ENCODE data around the gene CD80.
A peak's percentile ranks its signal among the peaks of the same experiment; 100 is the strongest.
"Not testable (repeated sequence)": the region's sequence is repeated elsewhere in the genome, so short reads cannot be mapped to it uniquely, and the experiment has no call there.

Gene CD80, protein sequence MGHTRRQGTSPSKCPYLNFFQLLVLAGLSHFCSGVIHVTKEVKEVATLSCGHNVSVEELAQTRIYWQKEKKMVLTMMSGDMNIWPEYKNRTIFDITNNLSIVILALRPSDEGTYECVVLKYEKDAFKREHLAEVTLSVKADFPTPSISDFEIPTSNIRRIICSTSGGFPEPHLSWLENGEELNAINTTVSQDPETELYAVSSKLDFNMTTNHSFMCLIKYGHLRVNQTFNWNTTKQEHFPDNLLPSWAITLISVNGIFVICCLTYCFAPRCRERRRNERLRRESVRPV

DNA sequence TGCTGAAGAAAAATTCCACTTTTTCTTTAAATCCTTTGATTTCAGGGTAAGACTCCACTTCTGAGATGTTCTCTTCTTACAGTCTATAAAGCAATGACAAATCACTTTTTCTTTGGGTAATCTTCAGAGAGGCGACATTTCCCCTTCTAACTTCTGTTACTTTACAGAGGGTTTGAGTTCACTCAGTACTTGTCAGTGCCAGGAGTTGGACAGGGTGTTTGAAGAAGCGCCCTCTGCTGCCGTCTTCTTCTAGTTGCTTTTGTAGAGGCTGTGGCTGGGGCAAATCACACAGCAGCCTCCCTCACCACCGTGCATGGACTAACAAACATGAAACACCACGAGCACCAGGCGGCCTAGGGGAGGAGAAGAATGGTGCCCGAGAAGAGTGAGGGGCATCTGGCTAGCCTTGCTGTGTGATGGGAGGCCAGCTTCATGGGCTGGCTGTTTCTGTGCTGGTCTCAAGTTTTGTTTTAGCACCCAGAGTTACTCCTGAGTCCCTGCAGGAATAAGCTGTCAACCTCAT lies at the start of gene CD80:
CD80 (minus strand) TSS at position 174 of the 523 bp plus-strand sequence. CDS start 1,886 bp downstream, outside the sequence.
- peak; percentile 15 for DNase-seq (ENCODE audit: low read depth)

GRCh38 chr3:119608405-119609000 lies 49.1 kb upstream of the CD80 start:
- DNase-seq (ENCODE audit: low read depth), result no peak

DNA sequence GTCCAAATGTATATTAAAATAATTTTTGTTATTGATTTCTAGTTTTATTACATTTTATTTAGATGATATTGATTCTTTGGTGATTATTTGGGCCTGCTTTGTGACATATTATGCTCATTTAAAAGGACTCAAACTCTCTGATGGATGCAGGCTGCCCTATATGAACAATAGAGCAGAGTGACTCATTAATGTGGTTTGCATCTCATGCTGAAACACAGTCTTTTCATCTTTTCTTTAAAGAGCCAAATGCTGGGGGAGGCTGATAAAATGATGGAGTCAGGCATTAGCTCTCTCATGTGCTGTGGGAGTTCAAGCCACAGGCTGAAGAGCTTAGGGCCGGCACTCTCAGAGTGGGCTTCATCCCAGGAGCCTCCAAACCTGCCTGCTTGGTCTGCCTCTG lies 45.5 kb upstream of the CD80 start:
- DNase-seq (ENCODE audit: low read depth), result no peak

DNA sequence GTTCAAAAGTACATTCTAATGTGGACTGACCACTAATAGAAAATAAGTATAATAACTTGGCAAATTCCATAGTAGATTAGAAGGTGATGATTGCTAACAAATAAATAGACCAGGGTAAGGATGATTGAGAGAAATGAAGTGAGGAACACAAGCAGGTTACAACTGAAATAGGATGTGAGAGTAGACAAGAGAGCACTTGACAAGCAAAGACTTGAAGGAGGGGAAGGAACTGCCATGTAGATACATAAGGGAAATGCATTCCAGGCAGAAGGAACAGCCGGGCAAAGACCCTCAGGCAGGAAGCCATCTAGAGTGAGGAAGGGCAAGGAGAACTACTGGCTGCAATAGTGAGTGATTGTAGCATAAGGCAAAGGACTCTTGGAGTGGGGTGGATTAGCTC lies 43.3 kb upstream of the CD80 start:
- DNase-seq (ENCODE audit: low read depth), result no peak

DNA sequence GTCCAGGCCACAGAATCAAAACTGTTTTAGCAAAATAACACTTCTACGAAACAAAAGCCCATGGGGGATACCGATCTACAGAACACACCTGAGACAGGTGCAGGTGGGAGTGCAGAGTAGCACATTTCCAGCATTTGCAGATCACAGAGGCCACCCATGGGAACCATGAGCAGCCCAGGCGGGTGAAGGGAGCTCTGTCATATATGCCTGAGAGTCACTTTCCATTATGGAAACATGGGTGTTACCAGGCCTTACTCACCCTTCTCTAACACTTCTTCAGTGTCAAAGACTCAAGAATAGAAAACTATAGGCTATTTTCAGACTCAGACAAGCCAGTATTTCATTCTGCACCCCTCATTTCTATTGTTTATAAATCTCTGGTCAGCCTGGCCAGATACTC lies 41.7 kb upstream of the CD80 start:
- no peak for DNase-seq (ENCODE audit: low read depth)

GRCh38 chr3:119600732-119601131 lies 41.3 kb upstream of the CD80 start:
- DNase-seq (ENCODE audit: low read depth), result no peak

DNA sequence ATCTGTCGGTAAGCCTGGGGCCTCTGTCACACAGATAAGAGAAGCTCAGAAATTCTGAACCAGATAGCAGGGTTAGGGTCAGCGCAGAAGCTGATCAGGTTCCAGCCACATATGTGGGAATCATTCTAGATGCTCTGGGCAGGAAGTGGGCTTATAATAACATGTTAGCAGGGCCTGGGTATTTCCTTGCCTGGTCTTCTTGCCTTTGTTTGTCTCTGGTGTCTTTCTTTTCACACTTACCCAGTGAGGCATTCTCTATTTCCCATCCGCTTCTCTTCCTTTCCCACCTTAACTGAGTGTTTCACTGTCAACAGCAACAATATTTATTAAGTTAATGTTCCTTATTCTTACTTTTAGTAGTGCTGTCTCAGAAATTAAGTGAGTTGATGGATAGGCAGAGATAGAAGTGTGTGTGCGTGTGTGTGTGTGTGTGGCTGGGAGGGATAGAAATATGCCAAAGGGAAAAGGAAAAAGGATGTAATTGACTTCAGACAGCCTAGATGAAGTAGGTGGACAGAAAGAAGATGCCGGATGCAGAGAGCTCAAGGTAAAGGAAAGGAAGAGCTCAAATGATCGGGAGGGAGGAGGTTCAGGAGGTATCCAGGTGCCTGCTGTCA lies 40.3 kb upstream of the CD80 start:
- no peak for DNase-seq (ENCODE audit: low read depth)

GRCh38 chr3:119598410-119599098 lies 39.1 kb upstream of the CD80 start:
- DNase-seq (ENCODE audit: low read depth), result no peak

- DNase-seq (ENCODE audit: low read depth), result no peak
Observed at GRCh38 chr3:119597548-119598288, 38.3 kb upstream of the CD80 start, which contains the start of gene PLA1A. TSS of gene PLA1A (plus strand) at chr3:119597885. CDS start at chr3:119597914, 29 bp downstream.

DNA sequence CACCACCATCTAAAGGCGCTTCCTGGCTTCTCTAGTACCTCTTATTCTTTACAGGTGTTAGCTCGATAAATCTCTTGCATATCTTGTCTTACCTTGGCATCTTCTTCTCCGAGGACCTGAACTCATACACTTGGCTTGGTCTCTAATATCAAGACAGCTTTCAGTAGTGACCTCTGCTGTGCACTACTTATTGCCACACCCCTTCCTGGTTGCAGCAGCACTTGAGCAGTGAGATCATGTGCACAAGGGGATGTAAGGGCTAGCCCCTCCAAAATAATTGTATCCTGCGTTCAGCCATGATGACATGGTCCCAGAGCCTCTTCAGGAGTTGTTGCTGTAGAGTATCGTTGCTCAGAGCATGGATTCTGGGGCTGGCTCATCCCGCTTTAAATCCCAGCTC lies 37.0 kb upstream of the CD80 start:
- DNase-seq (ENCODE audit: low read depth), result no peak

DNA sequence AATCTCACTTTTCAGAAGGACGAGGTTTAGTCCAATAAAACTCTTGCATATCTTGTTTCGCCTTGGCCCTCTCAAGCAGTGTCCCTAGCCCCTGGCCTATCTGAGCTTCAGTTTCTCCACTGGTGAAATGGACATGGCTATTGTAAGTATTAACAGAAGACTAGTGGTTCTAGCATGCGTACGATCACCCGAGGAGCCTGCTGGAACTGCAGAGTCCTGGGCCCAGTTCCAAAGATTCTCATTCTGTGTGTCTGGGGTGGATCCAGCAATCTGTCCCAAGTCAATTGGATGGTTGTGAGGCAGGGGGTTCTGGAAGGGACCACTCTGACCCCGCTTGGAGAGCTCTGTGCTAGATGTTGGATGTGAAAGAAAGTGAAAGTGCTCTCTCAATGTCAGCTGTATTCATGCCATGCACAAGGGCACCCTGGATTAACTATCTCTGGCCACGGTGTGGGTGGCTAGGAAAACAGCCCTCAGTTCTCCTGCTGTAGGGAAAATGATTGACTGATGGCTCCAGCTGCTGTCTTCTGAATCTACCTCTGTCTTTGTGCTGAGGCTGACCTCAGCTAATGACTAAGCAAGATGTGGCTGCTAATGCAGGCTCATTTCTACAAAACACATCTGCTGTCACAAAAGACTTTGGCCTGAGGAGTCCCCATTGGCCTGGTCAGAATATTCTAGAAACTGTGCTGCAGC lies 36.4 kb upstream of the CD80 start:
- no peak for DNase-seq (ENCODE audit: low read depth)

DNA sequence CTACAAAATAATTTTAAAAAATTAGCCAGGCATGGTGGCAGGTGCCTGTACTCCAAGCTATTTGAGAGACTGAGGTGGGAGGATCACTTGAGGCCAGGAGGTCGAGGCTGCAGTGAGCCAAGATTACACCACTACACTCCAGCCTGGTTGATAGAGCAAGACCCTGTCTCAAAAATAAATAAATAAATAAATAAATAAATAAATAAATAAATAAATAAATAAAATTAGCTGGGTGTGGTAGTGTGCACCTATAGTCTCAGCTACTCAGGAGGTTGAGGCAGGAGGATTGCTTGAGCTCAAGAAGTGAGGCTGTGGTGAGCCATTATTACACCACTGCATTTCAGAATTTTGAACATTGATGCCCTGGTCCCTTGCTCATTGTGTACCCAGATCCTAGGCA lies 35.5 kb upstream of the CD80 start:
- not testable (repeated sequence) for DNase-seq (ENCODE audit: low read depth)

DNA sequence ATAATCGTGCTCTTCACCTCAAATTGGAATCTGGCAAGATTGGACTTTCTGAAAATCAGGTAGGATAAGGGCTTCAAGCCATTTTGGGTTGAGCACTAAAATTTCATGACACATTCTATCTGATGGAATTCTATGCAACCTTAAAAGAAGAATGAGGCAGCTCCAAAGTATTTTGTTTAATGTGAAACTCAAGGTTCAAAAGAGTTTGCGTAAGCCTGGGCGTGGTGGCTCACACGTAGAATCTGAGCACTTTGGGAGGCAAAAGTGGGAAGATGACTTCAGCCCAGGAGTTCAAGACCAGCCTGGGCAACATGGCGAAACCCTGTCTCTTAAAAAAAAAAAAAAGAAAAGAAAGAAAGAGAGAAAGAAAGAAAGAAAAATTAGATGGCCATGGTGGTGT lies 34.7 kb upstream of the CD80 start:
- DNase-seq (ENCODE audit: low read depth), result no peak

DNA sequence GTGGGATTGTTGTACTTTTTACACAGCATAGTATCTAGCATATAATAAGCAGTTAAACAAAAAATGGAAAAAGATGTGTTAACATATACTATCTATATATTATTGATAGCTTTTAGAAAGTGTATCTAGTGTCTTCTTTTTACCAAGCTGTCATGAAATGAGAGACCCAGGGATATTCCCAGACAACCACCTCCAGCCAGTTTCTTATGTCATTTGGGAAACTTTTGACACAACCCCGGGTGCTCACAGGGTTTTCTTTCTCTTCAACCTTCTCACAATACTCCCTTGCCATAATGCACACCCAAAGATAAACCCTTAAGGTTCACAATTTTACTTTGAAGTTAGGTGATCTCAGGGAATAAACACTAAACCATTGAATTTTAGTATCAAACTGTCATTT lies 33.4 kb upstream of the CD80 start:
- no peak for DNase-seq (ENCODE audit: low read depth)

DNA sequence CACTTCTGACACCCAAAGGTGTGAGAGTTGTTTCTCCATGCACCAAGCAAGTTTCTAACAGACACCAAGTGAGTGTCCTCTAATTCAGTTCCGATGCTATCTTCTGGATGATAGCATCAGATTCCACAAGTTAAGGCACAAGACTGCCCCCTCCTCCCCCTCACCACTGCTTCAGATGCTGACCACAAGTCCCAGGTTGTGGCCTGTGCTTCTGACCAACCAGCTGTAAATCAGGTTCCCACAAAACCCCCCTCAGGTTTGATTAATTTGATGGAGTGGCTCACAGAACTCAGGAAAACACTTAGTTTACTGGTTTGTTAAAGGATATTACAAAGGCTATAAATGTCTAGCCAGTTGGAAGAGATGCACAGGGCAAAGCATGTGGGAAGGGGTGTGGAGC lies 31.3 kb upstream of the CD80 start:
- no peak for DNase-seq (ENCODE audit: low read depth)

- no peak for DNase-seq (ENCODE audit: low read depth)
Observed at GRCh38 chr3:119589102-119589773, 29.8 kb upstream of the CD80 start.

DNA sequence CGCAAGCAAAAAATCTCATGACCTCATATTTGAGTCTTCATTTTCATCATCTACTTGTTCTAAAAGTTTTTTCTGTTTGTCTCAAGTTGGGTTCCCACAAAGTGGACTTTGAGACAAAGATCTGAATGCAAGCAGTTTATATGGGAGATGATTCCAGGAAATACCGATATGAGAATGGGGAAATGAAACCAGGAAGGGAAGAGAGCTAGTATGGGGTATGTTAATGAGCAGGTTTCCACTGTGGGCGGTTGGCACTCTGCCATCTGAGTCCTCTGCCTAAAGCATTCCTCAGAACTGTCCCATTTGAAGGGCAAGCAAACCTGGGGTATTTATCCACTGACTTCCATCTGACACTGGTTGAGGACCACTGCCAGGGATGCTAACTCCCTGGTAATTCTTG lies 28.7 kb upstream of the CD80 start:
- no peak for DNase-seq (ENCODE audit: low read depth)

DNA sequence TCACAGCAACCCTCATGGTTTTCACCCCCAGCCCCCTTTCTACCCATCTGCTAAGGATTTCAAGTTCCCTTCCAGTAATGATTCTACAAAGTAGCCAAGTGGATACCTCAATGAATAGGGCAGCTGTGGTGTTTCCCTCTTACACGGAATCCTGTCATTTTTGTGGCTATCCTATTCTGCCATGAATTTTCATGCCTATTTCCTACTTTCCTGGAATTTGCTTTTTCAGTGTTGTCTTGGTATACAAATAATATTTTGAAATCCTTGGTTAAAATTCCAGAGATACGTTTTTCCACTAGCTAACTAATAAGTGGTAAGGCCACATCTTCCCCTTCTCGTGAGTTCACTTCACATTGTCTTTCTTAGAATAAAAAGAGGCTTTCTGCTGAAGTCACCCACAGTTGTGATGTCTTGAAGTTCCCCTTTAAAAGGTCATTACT lies 27.3 kb upstream of the CD80 start:
- no peak for DNase-seq (ENCODE audit: low read depth)

DNA sequence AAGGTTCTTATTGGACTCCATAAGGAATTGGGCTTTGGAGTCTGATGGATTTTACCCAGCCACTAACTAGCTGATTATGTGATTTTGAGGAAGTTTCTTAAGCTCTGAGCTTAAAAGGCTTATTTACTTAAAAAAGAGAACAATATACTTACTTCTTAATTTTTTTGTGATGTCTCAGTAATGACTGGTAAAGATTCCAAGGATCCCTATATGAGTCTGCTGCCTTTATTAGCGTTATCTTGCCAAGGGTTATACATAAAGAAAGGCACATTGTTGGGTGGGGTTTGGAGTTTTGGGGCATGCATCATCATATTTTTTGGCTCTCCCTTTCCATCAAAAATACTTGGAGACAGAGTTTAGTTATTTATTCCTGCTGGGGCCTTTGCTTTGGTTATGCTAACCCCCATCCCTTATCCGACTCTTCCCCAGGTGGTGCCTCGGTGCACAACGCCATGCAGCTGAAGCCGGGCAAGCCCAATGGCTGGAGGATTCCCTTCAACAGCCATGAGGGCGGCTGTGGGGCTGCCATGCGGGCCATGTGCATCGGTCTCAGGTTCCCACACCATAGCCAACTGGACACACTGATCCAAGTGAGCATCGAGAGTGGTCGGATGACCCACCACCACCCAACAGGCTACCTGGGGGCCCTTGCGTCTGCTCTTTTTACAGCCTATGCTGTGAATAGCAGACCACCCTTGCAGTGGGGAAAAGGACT lies 26.6 kb upstream of the CD80 start:
- no peak for DNase-seq (ENCODE audit: low read depth)

DNA sequence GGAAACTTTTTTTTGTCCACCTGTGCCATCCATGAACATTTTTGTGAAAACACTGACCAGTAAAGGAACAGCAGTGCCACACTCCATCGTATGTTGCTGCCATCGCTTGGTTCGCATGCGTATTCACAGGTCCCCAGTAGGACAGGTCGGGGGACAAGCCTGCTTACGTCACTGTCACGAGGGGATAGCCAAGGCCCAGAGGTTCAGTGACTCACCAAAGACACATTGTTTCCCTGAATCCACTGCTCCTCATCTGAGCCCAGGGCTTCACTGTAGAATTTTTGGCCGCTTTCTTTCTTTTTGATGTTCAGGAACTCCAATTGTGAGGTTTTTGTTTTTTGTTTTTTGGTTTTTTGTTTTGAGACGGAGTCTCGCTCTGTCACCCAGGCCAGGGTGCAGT lies 25.8 kb upstream of the CD80 start:
- DNase-seq (ENCODE audit: low read depth), result no peak
